GM23338 (cell line): ENCODE results near the gene EZR.

Source experiments
- EZH2 ChIP-seq: fragments of 200-600 bp; sonication (generic); IDR thresholded peaks from one replicate; pipeline ENCODE4 v1.8.0; 2017; ENCODE audit warnings: antibody characterized with exemption, mild to moderate bottlenecking, low read depth; ENCODE audit not compliant: unreplicated experiment
- EZH2phosphoT487 ChIP-seq: fragments of 200-600 bp; sonication (generic); IDR thresholded peaks from one replicate; pipeline ENCODE4 v1.8.1; 2018; ENCODE audit warnings: antibody characterized with exemption; ENCODE audit not compliant: unreplicated experiment
- POLR2AphosphoS5 ChIP-seq: IDR thresholded peaks from 2 replicates; pipeline ENCODE4 v1.6.1; 2016; ENCODE audit warnings: antibody characterized with exemption, low read depth
- STAT1 ChIP-seq: IDR thresholded peaks from one replicate; pipeline ENCODE4 v1.6.1; 2016; ENCODE audit warnings: antibody characterized with exemption; ENCODE audit not compliant: unreplicated experiment
- TF ChIP-seq, protein P1 (sequence below), 2 experiments: fragments of 200-600 bp in 1 of 2; sonication (generic) in 1 of 2; conservative IDR thresholded peaks; 2 replicates each; pipeline versions ENCODE4 v1.5.1 to v1.6.1; 2016 to 2017; ENCODE audit warnings: antibody characterized with exemption in 2 of 2, low read depth in 2 of 2, mild to moderate bottlenecking in 2 of 2, moderate library complexity in 1 of 2
- TF ChIP-seq, protein P2 (sequence below): IDR thresholded peaks from 2 replicates; pipeline ENCODE4 v1.6.1; 2016; ENCODE audit warnings: antibody characterized with exemption
- TF ChIP-seq, protein P3 (sequence below): fragments of 250-450 bp; sonication (Bioruptor Pico); IDR thresholded peaks from 2 replicates; pipeline ENCODE4 v1.5.0; 2020; ENCODE audit warnings: mild to moderate bottlenecking, moderate library complexity
- TF ChIP-seq, protein P4 (sequence below): IDR thresholded peaks from one replicate; pipeline ENCODE4 v1.6.1; 2018; ENCODE audit warnings: antibody characterized with exemption; ENCODE audit not compliant: unreplicated experiment

DNA sequence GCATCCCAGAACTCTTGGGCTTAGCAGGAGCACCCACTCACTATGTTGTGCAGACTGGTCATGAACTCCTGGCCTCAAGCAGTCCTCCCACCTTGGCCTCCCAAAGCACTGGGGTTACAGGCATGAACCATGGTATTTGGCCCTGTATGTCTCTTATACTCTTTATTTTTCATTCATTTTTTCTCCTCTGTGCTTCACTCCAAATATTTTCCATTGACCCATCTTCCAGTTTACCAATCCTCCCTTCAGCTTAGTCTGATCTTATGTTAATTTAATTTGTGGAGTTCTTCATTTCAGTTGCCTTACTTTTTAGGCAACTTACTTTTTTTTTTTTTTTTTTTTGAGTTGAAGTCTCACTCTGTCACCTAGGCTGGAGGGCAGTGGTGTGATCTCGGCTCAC lies 79.5 kb downstream of the EZR start:
- TF ChIP-seq, protein P1, sequence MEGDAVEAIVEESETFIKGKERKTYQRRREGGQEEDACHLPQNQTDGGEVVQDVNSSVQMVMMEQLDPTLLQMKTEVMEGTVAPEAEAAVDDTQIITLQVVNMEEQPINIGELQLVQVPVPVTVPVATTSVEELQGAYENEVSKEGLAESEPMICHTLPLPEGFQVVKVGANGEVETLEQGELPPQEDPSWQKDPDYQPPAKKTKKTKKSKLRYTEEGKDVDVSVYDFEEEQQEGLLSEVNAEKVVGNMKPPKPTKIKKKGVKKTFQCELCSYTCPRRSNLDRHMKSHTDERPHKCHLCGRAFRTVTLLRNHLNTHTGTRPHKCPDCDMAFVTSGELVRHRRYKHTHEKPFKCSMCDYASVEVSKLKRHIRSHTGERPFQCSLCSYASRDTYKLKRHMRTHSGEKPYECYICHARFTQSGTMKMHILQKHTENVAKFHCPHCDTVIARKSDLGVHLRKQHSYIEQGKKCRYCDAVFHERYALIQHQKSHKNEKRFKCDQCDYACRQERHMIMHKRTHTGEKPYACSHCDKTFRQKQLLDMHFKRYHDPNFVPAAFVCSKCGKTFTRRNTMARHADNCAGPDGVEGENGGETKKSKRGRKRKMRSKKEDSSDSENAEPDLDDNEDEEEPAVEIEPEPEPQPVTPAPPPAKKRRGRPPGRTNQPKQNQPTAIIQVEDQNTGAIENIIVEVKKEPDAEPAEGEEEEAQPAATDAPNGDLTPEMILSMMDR (conservative IDR thresholded peaks at IDR 0.05; ENCODE audit: low read depth in 2 of 2) = no peak
- TF ChIP-seq EZH2 (no peak), POLR2AphosphoS5 (no peak), EZH2phosphoT487 (no peak), STAT1 (no peak)
- TF ChIP-seq, protein P2, sequence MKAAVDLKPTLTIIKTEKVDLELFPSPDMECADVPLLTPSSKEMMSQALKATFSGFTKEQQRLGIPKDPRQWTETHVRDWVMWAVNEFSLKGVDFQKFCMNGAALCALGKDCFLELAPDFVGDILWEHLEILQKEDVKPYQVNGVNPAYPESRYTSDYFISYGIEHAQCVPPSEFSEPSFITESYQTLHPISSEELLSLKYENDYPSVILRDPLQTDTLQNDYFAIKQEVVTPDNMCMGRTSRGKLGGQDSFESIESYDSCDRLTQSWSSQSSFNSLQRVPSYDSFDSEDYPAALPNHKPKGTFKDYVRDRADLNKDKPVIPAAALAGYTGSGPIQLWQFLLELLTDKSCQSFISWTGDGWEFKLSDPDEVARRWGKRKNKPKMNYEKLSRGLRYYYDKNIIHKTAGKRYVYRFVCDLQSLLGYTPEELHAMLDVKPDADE = no peak
- TF ChIP-seq, protein P3, sequence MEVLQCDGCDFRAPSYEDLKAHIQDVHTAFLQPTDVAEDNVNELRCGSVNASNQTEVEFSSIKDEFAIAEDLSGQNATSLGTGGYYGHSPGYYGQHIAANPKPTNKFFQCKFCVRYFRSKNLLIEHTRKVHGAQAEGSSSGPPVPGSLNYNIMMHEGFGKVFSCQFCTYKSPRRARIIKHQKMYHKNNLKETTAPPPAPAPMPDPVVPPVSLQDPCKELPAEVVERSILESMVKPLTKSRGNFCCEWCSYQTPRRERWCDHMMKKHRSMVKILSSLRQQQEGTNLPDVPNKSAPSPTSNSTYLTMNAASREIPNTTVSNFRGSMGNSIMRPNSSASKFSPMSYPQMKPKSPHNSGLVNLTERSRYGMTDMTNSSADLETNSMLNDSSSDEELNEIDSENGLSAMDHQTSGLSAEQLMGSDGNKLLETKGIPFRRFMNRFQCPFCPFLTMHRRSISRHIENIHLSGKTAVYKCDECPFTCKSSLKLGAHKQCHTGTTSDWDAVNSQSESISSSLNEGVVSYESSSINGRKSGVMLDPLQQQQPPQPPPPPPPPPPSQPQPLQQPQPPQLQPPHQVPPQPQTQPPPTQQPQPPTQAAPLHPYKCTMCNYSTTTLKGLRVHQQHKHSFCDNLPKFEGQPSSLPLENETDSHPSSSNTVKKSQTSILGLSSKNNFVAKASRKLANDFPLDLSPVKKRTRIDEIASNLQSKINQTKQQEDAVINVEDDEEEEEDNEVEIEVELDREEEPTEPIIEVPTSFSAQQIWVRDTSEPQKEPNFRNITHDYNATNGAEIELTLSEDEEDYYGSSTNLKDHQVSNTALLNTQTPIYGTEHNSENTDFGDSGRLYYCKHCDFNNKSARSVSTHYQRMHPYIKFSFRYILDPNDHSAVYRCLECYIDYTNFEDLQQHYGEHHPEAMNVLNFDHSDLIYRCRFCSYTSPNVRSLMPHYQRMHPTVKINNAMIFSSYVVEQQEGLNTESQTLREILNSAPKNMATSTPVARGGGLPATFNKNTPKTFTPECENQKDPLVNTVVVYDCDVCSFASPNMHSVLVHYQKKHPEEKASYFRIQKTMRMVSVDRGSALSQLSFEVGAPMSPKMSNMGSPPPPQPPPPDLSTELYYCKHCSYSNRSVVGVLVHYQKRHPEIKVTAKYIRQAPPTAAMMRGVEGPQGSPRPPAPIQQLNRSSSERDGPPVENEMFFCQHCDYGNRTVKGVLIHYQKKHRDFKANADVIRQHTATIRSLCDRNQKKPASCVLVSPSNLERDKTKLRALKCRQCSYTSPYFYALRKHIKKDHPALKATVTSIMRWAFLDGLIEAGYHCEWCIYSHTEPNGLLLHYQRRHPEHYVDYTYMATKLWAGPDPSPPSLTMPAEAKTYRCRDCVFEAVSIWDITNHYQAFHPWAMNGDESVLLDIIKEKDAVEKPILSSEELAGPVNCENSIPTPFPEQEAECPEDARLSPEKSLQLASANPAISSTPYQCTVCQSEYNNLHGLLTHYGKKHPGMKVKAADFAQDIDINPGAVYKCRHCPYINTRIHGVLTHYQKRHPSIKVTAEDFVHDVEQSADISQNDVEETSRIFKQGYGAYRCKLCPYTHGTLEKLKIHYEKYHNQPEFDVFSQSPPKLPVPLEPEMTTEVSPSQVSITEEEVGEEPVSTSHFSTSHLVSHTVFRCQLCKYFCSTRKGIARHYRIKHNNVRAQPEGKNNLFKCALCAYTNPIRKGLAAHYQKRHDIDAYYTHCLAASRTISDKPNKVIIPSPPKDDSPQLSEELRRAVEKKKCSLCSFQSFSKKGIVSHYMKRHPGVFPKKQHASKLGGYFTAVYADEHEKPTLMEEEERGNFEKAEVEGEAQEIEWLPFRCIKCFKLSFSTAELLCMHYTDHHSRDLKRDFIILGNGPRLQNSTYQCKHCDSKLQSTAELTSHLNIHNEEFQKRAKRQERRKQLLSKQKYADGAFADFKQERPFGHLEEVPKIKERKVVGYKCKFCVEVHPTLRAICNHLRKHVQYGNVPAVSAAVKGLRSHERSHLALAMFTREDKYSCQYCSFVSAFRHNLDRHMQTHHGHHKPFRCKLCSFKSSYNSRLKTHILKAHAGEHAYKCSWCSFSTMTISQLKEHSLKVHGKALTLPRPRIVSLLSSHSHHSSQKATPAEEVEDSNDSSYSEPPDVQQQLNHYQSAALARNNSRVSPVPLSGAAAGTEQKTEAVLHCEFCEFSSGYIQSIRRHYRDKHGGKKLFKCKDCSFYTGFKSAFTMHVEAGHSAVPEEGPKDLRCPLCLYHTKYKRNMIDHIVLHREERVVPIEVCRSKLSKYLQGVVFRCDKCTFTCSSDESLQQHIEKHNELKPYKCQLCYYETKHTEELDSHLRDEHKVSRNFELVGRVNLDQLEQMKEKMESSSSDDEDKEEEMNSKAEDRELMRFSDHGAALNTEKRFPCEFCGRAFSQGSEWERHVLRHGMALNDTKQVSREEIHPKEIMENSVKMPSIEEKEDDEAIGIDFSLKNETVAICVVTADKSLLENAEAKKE (CRISPR knock-in tag) = no peak
- TF ChIP-seq, protein P4, sequence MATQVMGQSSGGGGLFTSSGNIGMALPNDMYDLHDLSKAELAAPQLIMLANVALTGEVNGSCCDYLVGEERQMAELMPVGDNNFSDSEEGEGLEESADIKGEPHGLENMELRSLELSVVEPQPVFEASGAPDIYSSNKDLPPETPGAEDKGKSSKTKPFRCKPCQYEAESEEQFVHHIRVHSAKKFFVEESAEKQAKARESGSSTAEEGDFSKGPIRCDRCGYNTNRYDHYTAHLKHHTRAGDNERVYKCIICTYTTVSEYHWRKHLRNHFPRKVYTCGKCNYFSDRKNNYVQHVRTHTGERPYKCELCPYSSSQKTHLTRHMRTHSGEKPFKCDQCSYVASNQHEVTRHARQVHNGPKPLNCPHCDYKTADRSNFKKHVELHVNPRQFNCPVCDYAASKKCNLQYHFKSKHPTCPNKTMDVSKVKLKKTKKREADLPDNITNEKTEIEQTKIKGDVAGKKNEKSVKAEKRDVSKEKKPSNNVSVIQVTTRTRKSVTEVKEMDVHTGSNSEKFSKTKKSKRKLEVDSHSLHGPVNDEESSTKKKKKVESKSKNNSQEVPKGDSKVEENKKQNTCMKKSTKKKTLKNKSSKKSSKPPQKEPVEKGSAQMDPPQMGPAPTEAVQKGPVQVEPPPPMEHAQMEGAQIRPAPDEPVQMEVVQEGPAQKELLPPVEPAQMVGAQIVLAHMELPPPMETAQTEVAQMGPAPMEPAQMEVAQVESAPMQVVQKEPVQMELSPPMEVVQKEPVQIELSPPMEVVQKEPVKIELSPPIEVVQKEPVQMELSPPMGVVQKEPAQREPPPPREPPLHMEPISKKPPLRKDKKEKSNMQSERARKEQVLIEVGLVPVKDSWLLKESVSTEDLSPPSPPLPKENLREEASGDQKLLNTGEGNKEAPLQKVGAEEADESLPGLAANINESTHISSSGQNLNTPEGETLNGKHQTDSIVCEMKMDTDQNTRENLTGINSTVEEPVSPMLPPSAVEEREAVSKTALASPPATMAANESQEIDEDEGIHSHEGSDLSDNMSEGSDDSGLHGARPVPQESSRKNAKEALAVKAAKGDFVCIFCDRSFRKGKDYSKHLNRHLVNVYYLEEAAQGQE = no peak
